COR-L47 (cell line): ENCODE data around the gene ATAD5.
"Not testable (repeated sequence)": the region's sequence is repeated elsewhere in the genome, so short reads cannot be mapped to it uniquely, and the experiment has no call there.

ENCODE experiments used
- DNase-seq: peaks from one replicate; lab custom pipeline; 2025; lab: John Stamatoyannopoulos, UW

The ATAD5 gene, protein sequence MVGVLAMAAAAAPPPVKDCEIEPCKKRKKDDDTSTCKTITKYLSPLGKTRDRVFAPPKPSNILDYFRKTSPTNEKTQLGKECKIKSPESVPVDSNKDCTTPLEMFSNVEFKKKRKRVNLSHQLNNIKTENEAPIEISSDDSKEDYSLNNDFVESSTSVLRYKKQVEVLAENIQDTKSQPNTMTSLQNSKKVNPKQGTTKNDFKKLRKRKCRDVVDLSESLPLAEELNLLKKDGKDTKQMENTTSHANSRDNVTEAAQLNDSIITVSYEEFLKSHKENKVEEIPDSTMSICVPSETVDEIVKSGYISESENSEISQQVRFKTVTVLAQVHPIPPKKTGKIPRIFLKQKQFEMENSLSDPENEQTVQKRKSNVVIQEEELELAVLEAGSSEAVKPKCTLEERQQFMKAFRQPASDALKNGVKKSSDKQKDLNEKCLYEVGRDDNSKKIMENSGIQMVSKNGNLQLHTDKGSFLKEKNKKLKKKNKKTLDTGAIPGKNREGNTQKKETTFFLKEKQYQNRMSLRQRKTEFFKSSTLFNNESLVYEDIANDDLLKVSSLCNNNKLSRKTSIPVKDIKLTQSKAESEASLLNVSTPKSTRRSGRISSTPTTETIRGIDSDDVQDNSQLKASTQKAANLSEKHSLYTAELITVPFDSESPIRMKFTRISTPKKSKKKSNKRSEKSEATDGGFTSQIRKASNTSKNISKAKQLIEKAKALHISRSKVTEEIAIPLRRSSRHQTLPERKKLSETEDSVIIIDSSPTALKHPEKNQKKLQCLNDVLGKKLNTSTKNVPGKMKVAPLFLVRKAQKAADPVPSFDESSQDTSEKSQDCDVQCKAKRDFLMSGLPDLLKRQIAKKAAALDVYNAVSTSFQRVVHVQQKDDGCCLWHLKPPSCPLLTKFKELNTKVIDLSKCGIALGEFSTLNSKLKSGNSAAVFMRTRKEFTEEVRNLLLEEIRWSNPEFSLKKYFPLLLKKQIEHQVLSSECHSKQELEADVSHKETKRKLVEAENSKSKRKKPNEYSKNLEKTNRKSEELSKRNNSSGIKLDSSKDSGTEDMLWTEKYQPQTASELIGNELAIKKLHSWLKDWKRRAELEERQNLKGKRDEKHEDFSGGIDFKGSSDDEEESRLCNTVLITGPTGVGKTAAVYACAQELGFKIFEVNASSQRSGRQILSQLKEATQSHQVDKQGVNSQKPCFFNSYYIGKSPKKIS (N-terminal part only)

DNA sequence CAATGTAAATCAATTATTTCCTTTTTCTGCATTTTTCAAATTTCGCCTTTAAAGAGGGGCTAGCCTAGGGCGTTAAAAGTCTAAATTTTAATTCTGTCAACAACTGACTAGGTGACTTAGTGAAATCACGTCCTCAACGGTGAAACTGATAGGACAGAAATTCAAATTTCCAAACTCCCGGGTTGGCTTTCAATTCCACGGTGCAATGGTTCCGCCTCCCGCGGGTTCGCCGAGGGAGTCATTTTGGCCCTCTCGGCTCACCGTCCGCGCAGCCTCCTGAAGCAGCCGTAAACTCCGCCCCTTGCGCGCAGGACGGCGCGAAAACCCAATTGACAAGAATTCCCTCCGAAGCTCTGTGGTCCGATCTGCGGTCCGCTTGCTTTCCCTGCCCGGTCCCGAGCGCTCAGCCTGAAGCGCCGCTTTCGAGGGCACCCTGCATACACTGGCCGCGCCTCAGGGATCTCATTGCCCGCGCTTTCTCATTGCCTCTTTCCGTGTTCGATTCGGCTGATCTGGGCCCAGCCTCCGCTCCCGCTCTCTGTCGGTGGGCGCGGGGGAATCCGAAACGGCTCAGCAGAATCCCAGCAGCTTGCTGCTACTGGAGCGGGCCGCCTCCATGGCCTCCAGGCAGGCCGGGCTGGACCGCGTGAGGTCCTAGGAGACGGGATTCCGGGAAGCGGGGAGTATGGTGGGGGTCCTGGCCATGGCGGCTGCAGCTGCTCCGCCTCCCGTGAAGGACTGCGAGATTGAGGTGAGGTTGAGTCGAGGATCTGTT is at the start of gene ATAD5:
TSS of gene ATAD5 (plus strand) at position 304 of the 775 bp plus-strand sequence. CDS start at position 686, 382 bp downstream.
- DNase-seq = peak; percentile 87

DNA sequence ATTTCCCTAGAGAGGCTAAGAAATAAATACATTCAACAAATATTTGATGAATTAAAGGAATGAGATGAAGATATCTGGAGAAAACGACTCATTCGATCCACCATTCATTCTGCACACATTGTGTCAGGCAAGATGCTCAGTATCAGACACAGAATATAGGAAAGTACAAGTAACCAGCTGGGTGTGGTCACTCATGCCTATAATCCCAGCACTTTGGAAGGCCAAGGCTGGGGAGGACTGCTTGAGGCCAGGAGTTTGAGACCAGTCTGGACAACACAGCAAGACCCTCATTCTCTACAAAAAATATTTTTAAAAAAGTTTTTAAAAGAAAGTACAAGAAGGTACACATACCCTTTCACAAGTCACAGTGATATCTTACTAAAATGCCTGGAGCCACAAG is 49.6 kb upstream of the ATAD5 start:
- DNase-seq = no peak

DNA sequence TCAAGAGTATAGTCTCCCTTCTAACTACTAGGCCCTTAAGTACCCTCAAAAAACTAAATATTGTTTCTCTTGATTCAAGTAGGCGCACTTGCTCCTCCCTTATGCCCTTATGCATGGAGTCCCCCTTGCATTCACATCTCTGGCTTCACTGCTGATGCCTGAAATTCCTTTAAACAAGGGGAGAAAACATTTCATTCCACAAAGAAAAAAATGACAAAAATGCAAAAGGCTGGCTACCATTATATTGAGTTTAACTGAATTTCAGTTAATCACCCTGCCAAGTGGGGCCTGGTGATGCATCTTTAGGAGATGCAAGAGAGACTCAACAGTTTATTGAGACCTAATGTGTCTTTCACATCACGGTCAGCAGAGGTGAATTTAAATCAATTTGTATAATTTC is 42.8 kb upstream of the ATAD5 start:
- no peak for DNase-seq

DNA sequence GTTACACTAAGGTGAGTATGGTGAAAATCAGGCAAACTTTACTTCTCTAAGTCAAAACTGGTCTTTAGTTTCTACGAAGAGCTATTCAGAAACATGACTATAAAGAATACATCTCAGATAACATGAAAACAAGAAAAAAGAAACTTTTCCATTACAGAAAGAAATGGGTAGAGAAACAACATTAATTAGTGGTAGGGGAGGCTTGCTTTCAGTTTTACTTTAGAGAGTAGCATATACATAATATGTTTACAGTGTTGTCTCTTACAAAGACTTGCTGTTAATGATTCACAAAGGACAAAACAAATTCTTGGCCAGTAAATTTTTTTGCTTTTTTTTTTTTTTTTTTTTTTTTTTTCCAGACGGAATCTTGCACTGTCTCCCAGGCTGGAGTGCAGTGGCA is 41.5 kb upstream of the ATAD5 start:
- DNase-seq = no peak

DNA sequence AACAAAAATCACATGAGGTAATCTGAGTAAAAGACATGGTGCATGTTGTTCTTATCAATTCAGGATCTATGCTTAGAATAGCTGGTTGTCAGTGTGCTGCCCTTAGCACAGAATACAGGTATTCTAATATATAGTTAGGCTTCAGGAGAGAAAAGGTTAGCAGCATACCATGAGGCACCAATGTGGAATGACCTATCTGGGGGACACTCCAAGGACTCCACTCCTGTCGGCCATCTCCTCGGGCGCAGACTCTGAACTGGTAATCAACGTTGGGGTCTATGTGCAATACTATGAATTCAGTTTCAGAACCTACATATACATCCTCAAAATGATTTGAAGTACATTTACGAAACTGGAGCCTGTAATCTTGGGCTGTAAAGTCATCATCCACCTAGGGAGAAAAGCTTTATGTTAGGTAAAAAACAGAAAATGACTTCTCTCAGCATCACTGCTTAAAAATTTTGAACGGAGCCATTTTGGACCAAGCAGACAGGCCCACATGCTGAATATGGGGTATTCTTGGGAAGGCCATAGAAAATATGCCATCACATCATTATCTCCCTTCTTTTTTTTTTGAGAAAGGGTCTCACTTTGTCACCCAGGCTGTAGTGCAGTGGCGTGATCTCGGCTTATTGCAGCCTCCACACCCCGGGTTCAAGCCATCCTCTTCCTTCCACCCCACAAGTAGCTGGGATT is 38.3 kb upstream of the ATAD5 start:
- DNase-seq = no peak

DNA sequence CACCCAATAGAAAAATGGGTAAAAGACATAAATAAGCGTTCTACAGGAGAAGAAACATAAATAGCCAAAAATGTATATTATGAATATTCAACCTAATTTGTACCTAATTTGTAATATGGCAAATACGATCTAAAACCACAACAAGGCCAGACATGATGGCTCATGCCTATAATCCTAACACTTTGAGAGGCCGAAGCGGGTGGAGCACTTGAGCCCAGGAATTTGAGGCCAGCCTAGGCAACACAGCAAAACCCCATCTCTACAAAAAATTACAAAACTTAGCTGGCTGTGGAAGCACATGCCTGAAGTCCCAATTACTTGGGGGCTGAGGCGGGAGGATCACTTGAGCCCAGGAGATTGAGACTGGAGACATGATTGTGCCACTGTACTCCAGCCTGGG is 37.4 kb upstream of the ATAD5 start:
- no peak for DNase-seq

DNA sequence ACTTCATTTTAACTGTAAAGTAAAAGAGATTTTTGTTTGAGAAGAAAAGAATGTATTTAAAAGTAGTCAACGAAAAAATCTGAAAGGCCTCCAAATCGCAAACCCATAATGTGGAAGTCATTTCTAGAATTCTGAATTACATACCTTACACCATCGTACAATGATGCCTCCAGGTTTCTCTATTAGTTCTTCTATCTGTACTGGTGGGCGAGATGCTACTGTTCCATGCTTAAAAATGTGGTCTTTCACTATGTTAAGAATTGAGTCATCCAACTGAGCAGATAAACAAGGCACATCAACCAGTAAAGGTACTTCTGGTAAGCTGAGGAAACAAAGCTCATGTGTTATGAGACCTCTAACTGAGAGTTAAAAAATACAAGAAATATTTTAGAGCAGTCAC is 35.8 kb upstream of the ATAD5 start:
- DNase-seq = no peak

DNA sequence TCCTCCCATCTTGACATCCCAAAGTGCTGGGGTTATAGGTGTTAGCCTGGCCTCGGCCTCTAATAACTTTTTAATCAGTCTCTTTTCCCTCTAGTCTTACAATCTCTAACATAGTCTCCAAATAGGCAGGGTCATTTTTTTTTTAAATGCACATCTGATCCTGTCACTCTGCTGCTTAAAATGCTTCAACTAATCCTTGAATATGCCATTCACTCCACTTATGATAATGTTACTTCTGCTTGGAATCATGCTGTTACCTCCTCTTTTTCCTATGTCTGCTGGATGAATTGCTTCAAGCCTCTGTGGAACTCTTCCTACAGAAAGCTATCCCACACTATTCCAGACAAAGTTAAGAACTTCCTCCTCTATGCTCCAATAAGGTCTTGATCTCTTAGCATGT is 30.1 kb upstream of the ATAD5 start:
- DNase-seq = no peak

DNA sequence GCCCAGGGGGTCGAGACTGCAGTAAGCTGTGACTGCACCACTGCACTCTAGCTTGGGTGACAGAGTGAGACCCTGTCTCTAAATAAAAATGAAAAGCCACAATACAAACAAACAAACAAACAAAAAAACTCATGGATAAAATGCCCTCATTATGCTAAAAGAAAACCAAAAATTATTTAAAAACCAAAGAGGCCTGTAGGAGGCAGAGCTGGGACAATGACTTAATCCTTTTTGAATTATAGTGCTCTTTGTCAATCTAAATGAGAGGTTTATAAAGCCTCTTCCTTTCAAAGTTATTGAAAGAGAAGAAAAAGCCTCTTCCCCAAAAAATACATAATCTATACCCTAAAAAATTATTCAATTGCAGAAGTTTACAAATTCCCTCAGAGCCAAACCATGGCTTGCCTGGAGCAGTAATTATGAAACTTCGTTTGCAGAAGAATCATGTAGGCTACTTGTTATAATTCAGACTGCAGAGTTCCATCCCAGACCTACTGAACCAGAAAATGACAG is 25.8 kb upstream of the ATAD5 start:
- no peak for DNase-seq

DNA sequence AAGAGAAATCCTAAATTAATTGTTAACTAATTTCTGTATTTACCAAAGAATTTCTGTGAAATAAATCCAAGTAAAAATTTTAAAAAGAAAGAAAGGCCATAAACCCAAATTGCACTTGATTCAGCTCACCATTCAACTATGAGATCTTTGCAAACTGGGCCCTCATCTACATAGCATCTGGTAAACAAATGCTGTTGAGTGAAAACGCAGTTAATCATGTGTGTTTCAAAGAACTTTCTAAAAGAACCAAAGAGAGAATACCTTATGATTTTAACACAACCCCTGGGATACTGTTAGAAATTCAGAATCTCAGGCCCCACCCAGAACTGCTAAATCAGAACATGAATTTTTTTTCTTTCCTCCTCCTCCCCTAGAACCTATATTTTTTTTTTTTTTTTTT is 23.9 kb upstream of the ATAD5 start:
- no peak for DNase-seq

DNA sequence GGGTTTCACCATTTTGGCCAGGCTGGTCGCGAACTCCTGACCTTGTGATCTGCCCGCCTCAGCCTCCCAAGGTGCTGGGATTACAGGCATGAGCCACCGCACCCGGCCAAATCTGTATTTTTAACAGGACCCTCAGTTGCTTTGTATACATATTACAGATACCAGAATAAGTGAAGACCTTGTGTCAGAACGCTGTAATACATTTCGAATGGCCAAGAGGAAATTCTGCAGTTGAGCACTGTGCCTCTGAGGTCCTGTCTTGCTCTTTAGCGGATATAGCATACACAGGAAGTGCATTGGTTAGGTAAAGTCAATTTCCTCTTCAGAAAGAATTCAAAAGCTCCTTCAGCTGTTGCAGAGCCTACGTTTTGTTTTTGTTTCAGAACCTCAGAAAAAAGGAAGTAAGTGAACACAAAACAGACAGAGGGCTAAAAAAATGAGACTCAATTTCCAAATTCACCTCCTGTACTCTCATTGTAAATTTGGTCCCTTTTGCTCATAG is 22.9 kb upstream of the ATAD5 start:
- no peak for DNase-seq

DNA sequence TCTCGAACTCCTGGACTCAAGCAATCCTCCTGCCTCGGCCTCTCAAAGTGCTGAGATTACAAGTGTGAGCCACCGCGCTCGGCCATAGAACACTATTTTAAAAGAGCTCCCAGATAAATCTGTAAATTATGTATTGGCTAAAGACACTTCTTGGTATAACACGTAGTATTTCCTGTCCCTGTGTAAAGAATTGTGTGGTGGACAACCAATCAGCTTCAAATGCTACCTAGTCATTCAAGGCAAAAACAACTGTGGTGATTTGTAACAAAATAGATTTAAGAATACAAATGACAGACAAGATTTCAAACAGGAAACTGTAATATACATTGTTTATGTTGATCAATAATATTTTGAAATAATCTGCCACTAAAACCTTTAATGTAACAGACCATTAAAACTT is 21.9 kb upstream of the ATAD5 start:
- no peak for DNase-seq

DNA sequence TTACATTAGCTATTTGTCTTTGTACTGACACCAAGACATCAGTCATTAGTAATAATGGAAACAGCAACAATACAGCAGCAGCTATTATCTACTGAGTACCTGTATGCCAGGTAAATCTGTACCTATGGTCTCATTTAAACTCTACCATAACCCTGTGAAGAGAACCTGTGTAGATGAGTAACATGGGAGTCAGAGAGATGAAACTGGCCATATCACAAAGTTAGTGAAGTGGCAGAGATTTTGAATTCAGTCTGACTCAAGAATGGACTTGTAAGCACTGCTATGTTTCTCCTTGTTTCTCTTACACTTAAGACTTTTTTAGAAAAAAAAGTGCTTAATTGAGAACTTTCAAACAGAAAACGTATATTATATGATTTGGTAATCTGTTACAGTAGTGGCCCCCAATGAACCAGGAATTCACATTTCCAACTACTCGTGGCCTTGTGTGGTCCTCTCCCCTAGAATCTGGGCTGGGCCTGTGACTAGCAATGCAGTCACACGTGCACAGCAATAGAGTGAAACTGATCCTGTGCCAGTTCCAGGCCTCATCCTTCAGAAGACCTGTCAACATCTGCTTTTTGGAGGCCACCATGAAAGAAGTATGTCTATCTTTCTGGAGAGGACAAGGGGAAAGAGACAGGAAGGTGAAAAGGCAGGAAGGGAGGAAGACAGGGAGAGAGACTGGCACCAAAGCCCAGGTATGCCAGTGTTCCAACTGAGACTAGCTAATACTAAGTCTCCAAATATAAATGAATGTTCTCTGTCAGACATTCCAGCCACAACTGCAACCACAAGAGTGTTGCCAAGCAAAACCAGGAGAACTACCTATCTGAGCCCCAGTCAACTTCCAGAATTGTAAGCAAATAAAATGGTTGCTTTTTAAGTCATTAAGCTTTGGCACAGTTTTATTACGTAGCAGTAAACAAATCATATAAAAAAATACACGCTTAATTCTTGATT is 19.3 kb upstream of the ATAD5 start:
- DNase-seq = no peak

DNA sequence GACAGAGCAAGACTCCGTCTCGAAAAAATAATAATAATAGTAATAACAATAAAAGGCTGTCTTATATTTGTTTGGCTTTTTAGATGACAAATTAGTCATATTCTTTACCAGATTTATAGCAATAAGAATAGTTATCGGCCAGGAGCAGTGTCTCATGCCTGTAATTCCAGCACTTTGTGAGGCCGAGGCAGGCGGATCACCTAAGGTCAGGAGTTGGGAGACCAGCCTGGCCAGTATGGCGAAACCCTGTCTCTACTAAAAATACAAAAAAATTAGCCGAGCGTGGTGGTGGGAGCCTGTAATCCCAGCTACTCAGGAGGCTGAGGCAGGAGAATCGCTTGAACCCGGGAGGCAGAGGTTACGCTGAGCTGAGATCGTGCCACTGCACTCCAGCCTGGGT is 17.5 kb upstream of the ATAD5 start:
- not testable (repeated sequence) for DNase-seq

DNA sequence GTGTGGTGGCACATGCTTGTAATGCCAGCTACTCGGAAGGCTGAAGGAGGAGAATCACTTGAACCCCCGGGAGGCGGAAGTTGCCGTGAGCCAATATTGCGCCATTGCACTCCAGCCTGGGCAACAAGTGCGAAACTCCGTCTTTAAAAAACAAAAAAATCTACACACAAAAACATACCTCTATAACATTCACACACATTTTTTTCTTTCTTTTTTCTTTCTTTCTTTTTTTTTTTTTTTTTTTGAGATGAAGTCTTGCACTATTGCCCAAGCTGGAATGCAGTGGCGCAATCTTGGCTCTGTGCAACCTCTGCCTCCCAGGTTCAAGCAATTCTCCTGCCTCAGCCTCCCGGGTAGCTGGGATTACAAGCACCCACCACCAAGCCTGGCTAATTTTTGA is 16.9 kb upstream of the ATAD5 start:
- DNase-seq = not testable (repeated sequence)

DNA sequence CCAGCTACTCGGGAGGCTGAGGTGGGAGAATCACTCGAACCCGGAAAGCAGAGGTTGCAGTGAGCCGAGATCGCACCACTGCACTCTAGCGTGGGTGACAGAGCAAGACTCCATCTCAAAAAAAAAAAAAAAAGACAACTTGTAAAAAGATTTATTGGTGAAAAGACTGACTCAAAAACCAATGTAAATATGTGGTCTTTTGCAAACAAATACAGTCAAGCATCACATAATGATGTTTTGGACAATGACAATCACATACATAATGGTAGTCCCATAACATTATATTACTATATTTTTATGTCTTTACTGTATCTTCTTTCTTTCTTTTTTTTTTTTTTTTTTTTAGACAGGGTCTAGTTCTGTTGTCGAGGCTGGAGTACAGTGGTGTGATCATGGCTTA is 15.6 kb upstream of the ATAD5 start:
- no peak for DNase-seq

DNA sequence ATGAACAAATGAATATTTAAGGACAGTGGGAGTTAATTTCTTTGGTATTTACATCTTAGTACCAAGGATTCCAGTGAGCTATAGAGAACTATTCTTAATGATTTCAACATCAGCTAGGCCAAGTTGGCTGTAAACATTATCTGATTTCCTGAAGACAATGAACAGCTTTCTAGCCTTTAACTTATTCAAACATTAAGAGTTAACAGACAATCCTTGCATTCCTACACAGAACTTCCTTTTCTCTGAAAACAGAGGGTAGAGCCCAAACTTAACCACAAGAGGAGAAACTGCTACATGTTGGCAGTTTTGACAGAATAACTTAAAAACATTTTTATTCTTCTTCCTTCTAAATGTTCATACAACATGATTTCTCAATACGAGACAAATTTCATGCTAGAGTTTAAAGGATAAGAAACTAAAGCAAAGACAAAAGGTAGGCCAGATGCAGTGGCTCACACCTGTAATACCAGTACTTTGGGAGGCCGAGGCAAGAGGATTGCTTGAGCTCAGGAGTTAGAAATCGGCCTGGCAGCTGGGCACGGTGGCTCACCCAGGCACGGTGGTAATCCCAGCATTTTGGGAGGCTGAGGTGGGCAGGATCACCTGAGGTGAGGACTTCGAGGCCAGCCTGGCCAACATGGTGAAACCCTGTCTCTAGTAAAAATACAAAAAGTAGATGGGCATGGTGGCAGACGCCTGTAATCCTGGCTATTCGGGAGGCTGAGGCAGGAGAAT is 11.6 kb upstream of the ATAD5 start:
- no peak for DNase-seq

DNA sequence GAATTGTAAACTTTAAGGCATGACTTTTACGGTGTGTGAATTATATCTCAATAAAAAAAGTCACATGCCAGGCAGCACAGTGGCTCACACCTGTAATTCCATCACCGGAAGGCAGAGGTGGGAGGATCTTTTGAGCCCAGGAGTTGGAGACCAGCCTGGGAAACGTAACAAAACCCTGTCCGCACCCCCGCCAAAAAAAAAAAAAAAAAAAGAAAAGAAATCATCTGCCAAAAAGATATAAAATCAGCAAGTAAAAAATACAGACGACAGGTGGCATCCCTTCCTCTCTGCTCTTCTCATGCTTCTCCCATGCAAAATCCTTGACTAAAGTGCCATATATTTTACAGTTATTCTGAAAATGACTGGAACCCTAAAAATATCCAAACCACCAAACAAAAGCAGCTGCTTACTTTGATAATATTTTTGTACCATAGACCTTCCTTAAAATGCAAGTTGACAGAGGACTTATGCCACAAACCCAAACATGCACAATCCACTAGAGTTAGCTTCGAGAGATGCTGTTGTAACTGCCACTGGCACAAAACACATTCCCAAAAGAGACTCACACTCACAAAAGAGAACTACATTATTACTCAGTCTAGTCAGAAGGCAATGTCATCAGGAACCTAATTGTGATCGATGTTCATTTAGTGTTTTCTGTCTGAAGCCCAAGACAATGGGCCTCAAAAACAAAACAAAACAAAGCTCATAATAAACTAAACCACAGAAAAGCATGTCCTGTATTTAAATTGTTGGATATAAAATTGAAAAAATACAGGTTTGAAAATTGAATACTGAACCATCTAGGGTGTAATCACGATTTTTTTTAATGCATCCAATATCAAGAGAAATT is 9.7 kb upstream of the ATAD5 start:
- DNase-seq = no peak
